Thoracic aorta (tissue), 2 donors: ENCODE results near the gene PHF21A. TPM values are rescaled to one million over a fixed set of nuclear protein-coding genes. Genes with fewer than 3 reads are reported as not detected.

Experiments used
- ATAC-seq: fragments of 150-250 bp; one replicate; pipeline ENCODE4 v1.8.0; 2017; ENCODE audit warnings: low read depth; ENCODE audit not compliant: insufficient number of reproducible peaks, low FRiP score
- DNase-seq: peaks from one replicate; pipeline ENCODE4 v3.0.0-alpha.2; 2020; ENCODE audit warnings: low spot score
- H3K27ac ChIP-seq, 2 donors: fragments of 200-600 bp; sonication (generic); 1 replicate in 1 of 2; 2 replicates in 1 of 2; pipeline ENCODE4 v1.5.1; 2016; ENCODE audit warnings: mild to moderate bottlenecking in 2 of 2, moderate library complexity in 2 of 2
- H3K27me3 ChIP-seq: fragments of 200-600 bp; sonication (generic); replicated peaks from 2 replicates; pipeline ENCODE4 v1.6.0; 2016; ENCODE audit warnings: mild to moderate bottlenecking; ENCODE audit not compliant: insufficient read depth
- H3K36me3 ChIP-seq: fragments of 200-600 bp; sonication (generic); one replicate; pipeline ENCODE4 v1.5.1; 2016
- H3K4me1 ChIP-seq, 2 donors: fragments of 200-600 bp; sonication (generic); 1 replicate in 1 of 2; 2 replicates in 1 of 2; pipeline versions ENCODE4 v1.5.1 to v1.6.0; 2016; ENCODE audit warnings: low read depth in 2 of 2, mild to moderate bottlenecking in 1 of 2; ENCODE audit not compliant: control insufficient read depth in 1 of 2
- H3K4me3 ChIP-seq: fragments of 200-600 bp; sonication (generic); 2 replicates; pipeline ENCODE4 v1.5.1; 2016; ENCODE audit warnings: mild to moderate bottlenecking
- H3K9me3 ChIP-seq: fragments of 200-600 bp; sonication (generic); 2 replicates; pipeline ENCODE4 v1.5.1; 2016
- total RNA-seq, 2 donors: library from RNA; depleted of rRNA; stranded (reverse); fragments of >200 nt; gene quantifications; one replicate each; pipeline versions ENCODE4 v1.1.0 to v1.2.3, GENCODE V29; 2016
- TF ChIP-seq, protein P1 (sequence below): fragments of 200-600 bp; sonication (generic); IDR thresholded peaks from one replicate; pipeline ENCODE4 v1.5.1; 2019; ENCODE audit warnings: antibody characterized with exemption

PHF21A gene
- total RNA-seq, 2 donors from 2014 or later, result 62.3 to 104 TPM

GRCh38 chr11:45933131-45933831 is 188.0 kb downstream of the PHF21A start:
- peaks cover 50% of the 10 kb centered on the region for H3K36me3 ChIP-seq
- ATAC-seq, result no peak
- no peaks in the 10 kb centered on the region for H3K9me3 ChIP-seq
- no peak for DNase-seq
- no peaks in the 10 kb centered on the region for H3K27me3 ChIP-seq
- no peaks in the 10 kb centered on the region for H3K4me1 ChIP-seq
- no peak overlapping the region for H3K4me3 ChIP-seq
- no peak overlapping the region for H3K27ac ChIP-seq
- TF ChIP-seq, protein P1, sequence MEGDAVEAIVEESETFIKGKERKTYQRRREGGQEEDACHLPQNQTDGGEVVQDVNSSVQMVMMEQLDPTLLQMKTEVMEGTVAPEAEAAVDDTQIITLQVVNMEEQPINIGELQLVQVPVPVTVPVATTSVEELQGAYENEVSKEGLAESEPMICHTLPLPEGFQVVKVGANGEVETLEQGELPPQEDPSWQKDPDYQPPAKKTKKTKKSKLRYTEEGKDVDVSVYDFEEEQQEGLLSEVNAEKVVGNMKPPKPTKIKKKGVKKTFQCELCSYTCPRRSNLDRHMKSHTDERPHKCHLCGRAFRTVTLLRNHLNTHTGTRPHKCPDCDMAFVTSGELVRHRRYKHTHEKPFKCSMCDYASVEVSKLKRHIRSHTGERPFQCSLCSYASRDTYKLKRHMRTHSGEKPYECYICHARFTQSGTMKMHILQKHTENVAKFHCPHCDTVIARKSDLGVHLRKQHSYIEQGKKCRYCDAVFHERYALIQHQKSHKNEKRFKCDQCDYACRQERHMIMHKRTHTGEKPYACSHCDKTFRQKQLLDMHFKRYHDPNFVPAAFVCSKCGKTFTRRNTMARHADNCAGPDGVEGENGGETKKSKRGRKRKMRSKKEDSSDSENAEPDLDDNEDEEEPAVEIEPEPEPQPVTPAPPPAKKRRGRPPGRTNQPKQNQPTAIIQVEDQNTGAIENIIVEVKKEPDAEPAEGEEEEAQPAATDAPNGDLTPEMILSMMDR, result no peak

- no peaks in the 10 kb centered on the region for H3K4me1 ChIP-seq
- ATAC-seq, result no peak
- TF ChIP-seq, protein P1, result no peak
- no peak overlapping the region for H3K27ac ChIP-seq
- H3K27me3 ChIP-seq, result no peaks in the 10 kb centered on the region
- H3K36me3 ChIP-seq, result peaks cover 45% of the 10 kb centered on the region
- no peak for DNase-seq
- no peak overlapping the region for H3K4me3 ChIP-seq
- no peaks in the 10 kb centered on the region for H3K9me3 ChIP-seq
These were observed 189.0 kb downstream of the PHF21A start for GRCh38 chr11:45932217-45932616.

- H3K4me1 ChIP-seq, result no peaks in the 10 kb centered on the region
- no peak overlapping the region for H3K4me3 ChIP-seq
- peaks cover 44% of the 10 kb centered on the region for H3K36me3 ChIP-seq
- DNase-seq (no peak), ATAC-seq (no peak)
- H3K27me3 ChIP-seq, result no peaks in the 10 kb centered on the region
- TF ChIP-seq, protein P1, result no peak
- no peaks in the 10 kb centered on the region for H3K9me3 ChIP-seq
- H3K27ac ChIP-seq, result no peak overlapping the region
These were observed 189.5 kb downstream of the PHF21A start for GRCh38 chr11:45931739-45932138.

GRCh38 chr11:45930951-45931570 is 190.2 kb downstream of the PHF21A start:
- TF ChIP-seq, protein P1, result no peak
- H3K9me3 ChIP-seq, result no peaks in the 10 kb centered on the region
- H3K27ac ChIP-seq, result no peak overlapping the region
- no peak overlapping the region for H3K4me3 ChIP-seq
- no peaks in the 10 kb centered on the region for H3K27me3 ChIP-seq
- DNase-seq (no peak), ATAC-seq (no peak)
- H3K4me1 ChIP-seq, result no peaks in the 10 kb centered on the region
- H3K36me3 ChIP-seq, result peaks cover 39% of the 10 kb centered on the region

DNA sequence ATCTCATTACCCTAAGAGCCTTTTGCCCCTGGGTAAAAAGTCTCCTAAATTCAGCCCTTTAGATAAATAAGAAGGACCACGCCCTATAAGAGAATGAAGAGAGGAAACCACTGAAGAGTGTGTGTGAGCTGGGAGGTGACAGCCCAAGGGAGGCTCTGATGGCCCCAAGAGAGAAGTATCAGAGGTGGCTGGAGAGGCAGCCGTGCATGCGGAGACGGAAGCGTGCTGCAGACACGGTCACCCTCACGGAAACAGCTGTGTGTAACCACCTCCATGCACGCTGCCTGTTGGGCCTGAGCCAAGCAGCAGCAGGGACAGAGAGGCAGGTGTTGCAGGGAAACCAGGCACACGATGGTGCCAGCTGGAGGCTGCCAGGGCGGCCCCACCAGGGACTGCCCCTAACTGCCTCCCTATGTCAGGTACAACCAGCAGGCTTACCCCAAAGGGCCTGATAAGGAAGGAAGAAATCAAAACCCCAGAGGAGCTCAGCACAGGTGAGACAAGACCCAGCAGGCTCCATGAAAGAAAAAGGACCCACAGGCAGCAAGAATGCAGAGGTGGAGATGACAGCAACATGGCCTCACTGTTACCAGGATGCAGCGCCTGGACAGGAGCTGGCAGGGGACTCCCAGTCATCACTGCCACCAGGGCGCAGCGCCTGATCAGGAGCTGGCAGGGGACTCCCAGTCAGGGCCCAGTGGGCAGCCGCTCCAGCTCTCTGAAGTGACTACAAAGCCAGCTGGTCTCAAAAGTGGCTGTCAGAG is 191.0 kb downstream of the PHF21A start:
- H3K36me3 ChIP-seq, result peaks cover 31% of the 10 kb centered on the region
- no peaks in the 10 kb centered on the region for H3K9me3 ChIP-seq
- DNase-seq, result no peak
- H3K27ac ChIP-seq, result no peak overlapping the region
- no peak for ATAC-seq
- TF ChIP-seq, protein P1, result no peak
- H3K4me1 ChIP-seq, result no peaks in the 10 kb centered on the region
- H3K4me3 ChIP-seq, result no peak overlapping the region
- H3K27me3 ChIP-seq, result no peaks in the 10 kb centered on the region
